Ovary (tissue), 3 donors: ENCODE measurements around the gene KBTBD8.

Source experiments
- EP300 ChIP-seq: sonication (generic); formaldehyde crosslinking; IDR thresholded peaks from one replicate; pipeline ENCODE4 v1.6.1; 2017; ENCODE audit warnings: antibody characterized with exemption
- POLR2A ChIP-seq: fragments of 450-650 bp; IDR thresholded peaks from one replicate; pipeline ENCODE4 v1.6.1; 2017; ENCODE audit warnings: antibody characterized with exemption, mild to moderate bottlenecking, moderate library complexity
- TF ChIP-seq, protein P1 (sequence below), 3 donors: fragments of 450-650 bp in 2 of 3; fragments of 200-600 bp in 1 of 3; IDR thresholded peaks; one replicate each; pipeline versions ENCODE4 v1.5.1 to v1.8.0; 2016 to 2022; ENCODE audit warnings: antibody characterized with exemption in 3 of 3, mild to moderate bottlenecking in 1 of 3
- donor health status: DM: no; HTN: no; CAD: no.

GRCh38 chr3:67033079-67033478, 35.0 kb downstream of the KBTBD8 start:
- TF ChIP-seq, protein P1, sequence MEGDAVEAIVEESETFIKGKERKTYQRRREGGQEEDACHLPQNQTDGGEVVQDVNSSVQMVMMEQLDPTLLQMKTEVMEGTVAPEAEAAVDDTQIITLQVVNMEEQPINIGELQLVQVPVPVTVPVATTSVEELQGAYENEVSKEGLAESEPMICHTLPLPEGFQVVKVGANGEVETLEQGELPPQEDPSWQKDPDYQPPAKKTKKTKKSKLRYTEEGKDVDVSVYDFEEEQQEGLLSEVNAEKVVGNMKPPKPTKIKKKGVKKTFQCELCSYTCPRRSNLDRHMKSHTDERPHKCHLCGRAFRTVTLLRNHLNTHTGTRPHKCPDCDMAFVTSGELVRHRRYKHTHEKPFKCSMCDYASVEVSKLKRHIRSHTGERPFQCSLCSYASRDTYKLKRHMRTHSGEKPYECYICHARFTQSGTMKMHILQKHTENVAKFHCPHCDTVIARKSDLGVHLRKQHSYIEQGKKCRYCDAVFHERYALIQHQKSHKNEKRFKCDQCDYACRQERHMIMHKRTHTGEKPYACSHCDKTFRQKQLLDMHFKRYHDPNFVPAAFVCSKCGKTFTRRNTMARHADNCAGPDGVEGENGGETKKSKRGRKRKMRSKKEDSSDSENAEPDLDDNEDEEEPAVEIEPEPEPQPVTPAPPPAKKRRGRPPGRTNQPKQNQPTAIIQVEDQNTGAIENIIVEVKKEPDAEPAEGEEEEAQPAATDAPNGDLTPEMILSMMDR (IDR thresholded peaks at IDR 0.05), result no peak
- no peak for TF ChIP-seq POLR2A
- no peak for TF ChIP-seq EP300
